Pancreas (tissue), 10 donors: ENCODE measurements around the gene AGBL4. TPM values are rescaled to one million over a fixed set of nuclear protein-coding genes. Genes with fewer than 3 reads are reported as not detected.

Experiments used
- ATAC-seq, 4 donors: fragments of 200-7000 bp; cut with Tn5 transposase; one replicate each; pipeline versions ENCODE4 v1.8.0 to v1.9.1; 2020; ENCODE audit warnings: mild to moderate bottlenecking in 4 of 4, moderate library complexity in 4 of 4
- DNase-seq, 6 donors: peaks; one replicate each; pipeline ENCODE4 v3.0.0-alpha.2; 2020
- FAIRE-seq: peaks from 2 replicates; lab custom pipeline; 2012; peaks lifted over from hg19 to GRCh38; lab: Jason Lieb, UNC
- H3K27ac ChIP-seq, 4 donors: fragments of 200-600 bp; sonication (generic); 1 replicate in 3 of 4; 2 replicates in 1 of 4; pipeline versions ENCODE4 v1.5.0 to v1.8.0; 2020
- H3K27me3 ChIP-seq, 4 donors: fragments of 200-600 bp; one replicate each; pipeline ENCODE4 v1.8.0; 2021
- H3K36me3 ChIP-seq, 3 donors: fragments of 200-600 bp; sonication (generic) in 1 of 3; one replicate each; pipeline versions ENCODE4 v1.5.0 to v1.8.0; 2020 to 2021
- H3K4me1 ChIP-seq, 3 donors: fragments of 200-600 bp; one replicate each; pipeline ENCODE4 v1.8.0; 2021
- H3K4me3 ChIP-seq, 4 donors: fragments of 200-600 bp; sonication (generic) in 2 of 4; one replicate each; pipeline versions ENCODE4 v1.5.0 to v1.8.0; 2020 to 2021
- H3K9me3 ChIP-seq, 4 donors: fragments of 200-600 bp; one replicate each; pipeline ENCODE4 v1.8.0; 2021
- WGBS, 2 donors: extraction: QIAGEN DNeasy Blood & Tissue Kit; methylation state at CpG; one replicate each; pipeline ENCODE4 v1.1.7; 2013; 5-methylcytosine and 5-hydroxymethylcytosine counted together
- intact Hi-C, 3 donors: fragments of 100-400 bp; cut with DNase I; formaldehyde crosslinking; loops; one replicate each; pipeline versions ENCODE4 v1.11.1 to v1.14.2; 2022
- polyA plus RNA-seq, 2 donors: library from polyadenylated mRNA; stranded (reverse); fragments of 200-250 nt; gene quantifications; one replicate each; pipeline ENCODE4 v1.2.3, GENCODE V29; 2013
- total RNA-seq, 6 donors: library from RNA; stranded (reverse); fragmentation: NEBNext Ultra II Directional in 4 of 6; extraction: Animal tissue kit (Norgen Biotek cat#: 25700) in 4 of 6; gene quantifications; one replicate each; pipeline versions ENCODE4 v1.2.1 to v1.2.4, GENCODE V29; 2021 to 2023
- TF ChIP-seq, protein P1 (sequence below), 4 donors: fragments of 200-600 bp; sonication (generic) in 3 of 4; IDR thresholded peaks; one replicate each; pipeline versions ENCODE4 v1.5.0 to v1.8.0; 2021; ENCODE audit warnings: antibody characterized with exemption in 4 of 4
- donor health status: healthy with polysubstance abuse.
- donor health status: DM: no; HTN: no; CAD: no; lungs with moderate emphysema.
- donor health status: DM: no; HTN: no; CAD: no.
- donor health status: control.
- donor health status: control.
- donor health status: Bipolar disorder and iron deficiency.
- donor health status: DM: yes; HTN: yes; CAD: no.
- donor health status: DM: no; HTN: no; CAD: no.
- donor health status: DM: no; HTN: no; CAD: no.
- donor health status: DM: yes; HTN: yes; CAD: no.

Gene AGBL4
- total and polyA plus RNA-seq, 8 donors: 0.15 to 1.2 (median 0.59) TPM

DNA sequence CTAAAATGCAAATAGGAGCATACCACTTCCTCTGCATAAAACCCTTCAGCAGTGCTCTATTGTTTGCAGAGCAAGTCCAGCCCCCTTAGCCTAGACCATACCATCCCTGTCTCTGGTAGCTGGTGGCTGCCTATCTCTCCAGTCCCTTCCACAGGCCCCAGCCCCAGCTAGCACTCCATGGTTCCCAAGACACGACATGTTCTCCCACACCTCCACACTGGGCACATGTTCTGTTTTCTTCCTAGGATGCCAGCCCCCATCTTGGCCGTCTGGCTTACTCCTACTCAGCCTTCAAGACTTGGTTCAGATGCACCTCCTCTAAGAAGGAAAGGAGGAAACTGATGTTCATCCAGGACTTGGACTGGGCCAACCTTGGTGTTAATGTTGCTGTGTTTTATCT lies 1355.4 kb downstream of the AGBL4 start:
- Histone ChIP-seq H3K4me1 (no peaks in the 10 kb centered on the region), H3K4me3 (no peak overlapping the region)

GRCh38 chr1:48667782-48668181 lies 1356.0 kb downstream of the AGBL4 start:
- Histone ChIP-seq H3K4me1 (no peaks in the 10 kb centered on the region), H3K9me3 (no peaks in the 10 kb centered on the region), H3K4me3 (no peak overlapping the region), H3K27me3 (no peaks in the 10 kb centered on the region), H3K27ac (no peak overlapping the region), H3K36me3 (no peaks in the 10 kb centered on the region)
- DNase-seq (no peak), FAIRE-seq (no peak), ATAC-seq (no peak)
- intact Hi-C loops: no loop called here
- TF ChIP-seq, protein P1, sequence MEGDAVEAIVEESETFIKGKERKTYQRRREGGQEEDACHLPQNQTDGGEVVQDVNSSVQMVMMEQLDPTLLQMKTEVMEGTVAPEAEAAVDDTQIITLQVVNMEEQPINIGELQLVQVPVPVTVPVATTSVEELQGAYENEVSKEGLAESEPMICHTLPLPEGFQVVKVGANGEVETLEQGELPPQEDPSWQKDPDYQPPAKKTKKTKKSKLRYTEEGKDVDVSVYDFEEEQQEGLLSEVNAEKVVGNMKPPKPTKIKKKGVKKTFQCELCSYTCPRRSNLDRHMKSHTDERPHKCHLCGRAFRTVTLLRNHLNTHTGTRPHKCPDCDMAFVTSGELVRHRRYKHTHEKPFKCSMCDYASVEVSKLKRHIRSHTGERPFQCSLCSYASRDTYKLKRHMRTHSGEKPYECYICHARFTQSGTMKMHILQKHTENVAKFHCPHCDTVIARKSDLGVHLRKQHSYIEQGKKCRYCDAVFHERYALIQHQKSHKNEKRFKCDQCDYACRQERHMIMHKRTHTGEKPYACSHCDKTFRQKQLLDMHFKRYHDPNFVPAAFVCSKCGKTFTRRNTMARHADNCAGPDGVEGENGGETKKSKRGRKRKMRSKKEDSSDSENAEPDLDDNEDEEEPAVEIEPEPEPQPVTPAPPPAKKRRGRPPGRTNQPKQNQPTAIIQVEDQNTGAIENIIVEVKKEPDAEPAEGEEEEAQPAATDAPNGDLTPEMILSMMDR (IDR thresholded peaks at IDR 0.05): no peak
- WGBS, 2 donors: 86 to 100% methylated on average over 1 of the region's 1 CpG

More for the DNA sequence above, 1355.4 kb downstream of the AGBL4 start:
- 60 to 77% methylated on average over 2 of the region's 2 CpGs for WGBS, 2 donors
- intact Hi-C loops: no loop called here
- TF ChIP-seq, protein P1 (IDR thresholded peaks at IDR 0.05): no peak
- H3K36me3 ChIP-seq: no peaks in the 10 kb centered on the region
- no peak overlapping the region for H3K27ac ChIP-seq
- H3K27me3 ChIP-seq: no peaks in the 10 kb centered on the region
- ATAC-seq: no peak
- no peak for FAIRE-seq
- no peak for DNase-seq
- no peaks in the 10 kb centered on the region for H3K9me3 ChIP-seq

DNA sequence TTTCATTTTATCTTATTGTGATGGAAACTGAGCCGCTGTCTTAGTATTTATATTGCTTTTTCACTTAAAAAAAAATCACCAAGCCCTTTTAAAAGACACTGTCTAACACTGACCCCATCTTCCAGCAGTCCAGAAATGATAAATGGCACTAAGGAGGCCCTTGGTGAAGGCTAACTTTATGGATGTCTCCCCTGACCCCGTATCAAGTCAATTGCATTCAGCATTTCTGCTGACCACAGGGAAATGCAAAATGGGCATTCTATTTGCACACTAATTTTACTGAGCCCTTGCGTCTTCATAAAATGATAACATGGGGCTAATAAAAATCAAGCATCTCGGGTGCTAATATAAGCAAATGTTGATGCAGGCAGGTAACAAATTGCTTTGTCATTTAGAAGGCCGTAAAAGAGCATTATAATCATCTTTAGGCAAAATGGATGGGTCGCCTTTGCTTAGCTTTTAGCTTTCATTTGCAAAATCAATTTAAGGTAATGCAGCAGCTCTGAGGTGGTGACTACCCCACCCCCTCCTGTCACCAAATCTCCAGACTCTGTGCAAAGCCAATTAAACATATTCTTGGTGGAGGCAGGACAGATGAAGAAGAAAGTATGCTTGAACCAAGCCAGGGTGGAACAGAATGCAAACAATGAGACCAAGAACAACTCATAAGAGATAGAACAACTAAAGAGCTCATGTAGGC lies 1357.9 kb downstream of the AGBL4 start:
- Histone ChIP-seq H3K9me3 (no peaks in the 10 kb centered on the region), H3K4me3 (no peak overlapping the region), H3K27me3 (no peaks in the 10 kb centered on the region), H3K27ac (no peak overlapping the region), H3K4me1 (no peaks in the 10 kb centered on the region), H3K36me3 (no peaks in the 10 kb centered on the region)
- TF ChIP-seq, protein P1 (IDR thresholded peaks at IDR 0.05): no peak
- 71 to 82% methylated on average over 6 of the region's 6 CpGs for WGBS, 2 donors
- ATAC-seq: no peak
- DNase-seq: no peak
- intact Hi-C loops: no loop called here
- no peak for FAIRE-seq

GRCh38 chr1:48661726-48662463 lies 1361.9 kb downstream of the AGBL4 start:
- Histone ChIP-seq H3K4me1 (no peaks in the 10 kb centered on the region), H3K27me3 (no peaks in the 10 kb centered on the region), H3K27ac (no peak overlapping the region), H3K4me3 (no peak overlapping the region), H3K36me3 (no peaks in the 10 kb centered on the region), H3K9me3 (no peaks in the 10 kb centered on the region)
- 53 to 62% methylated on average over 8 of the region's 8 CpGs for WGBS, 2 donors
- FAIRE-seq (no peak), DNase-seq (no peak), ATAC-seq (no peak)
- intact Hi-C loops: no loop called here
- TF ChIP-seq, protein P1 (IDR thresholded peaks at IDR 0.05): no peak

DNA sequence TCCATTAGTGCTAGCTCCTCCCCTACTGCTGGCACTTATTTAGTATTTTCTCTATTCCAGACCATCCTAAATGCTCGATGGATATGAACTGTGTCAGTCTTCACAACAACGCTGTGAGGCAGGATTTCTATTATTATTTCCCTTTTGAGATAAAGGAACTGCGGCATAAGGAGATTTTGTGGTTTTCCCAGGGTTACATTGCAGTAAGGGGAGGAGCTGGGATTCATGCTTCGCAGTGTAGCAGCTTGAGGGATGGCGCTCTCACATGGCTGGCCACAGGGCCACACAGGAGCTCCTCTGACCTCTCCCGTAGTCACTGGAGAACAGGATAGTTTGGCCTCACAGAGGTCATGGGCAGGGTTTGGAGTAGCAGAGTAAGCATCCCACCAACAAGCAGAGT lies 1364.0 kb downstream of the AGBL4 start:
- no peaks in the 10 kb centered on the region for H3K4me1 ChIP-seq
- no peaks in the 10 kb centered on the region for H3K36me3 ChIP-seq
- no peak overlapping the region for H3K4me3 ChIP-seq
- FAIRE-seq (no peak), ATAC-seq (no peak), DNase-seq (no peak)
- H3K27ac ChIP-seq: no peak overlapping the region
- WGBS, 2 donors: 63 to 73% methylated on average over 6 of the region's 6 CpGs
- TF ChIP-seq, protein P1 (IDR thresholded peaks at IDR 0.05): no peak
- H3K9me3 ChIP-seq: no peaks in the 10 kb centered on the region
- no peaks in the 10 kb centered on the region for H3K27me3 ChIP-seq
- intact Hi-C loops: no loop called here
